Measurements from ENCODE around the gene STX3.

DNA sequence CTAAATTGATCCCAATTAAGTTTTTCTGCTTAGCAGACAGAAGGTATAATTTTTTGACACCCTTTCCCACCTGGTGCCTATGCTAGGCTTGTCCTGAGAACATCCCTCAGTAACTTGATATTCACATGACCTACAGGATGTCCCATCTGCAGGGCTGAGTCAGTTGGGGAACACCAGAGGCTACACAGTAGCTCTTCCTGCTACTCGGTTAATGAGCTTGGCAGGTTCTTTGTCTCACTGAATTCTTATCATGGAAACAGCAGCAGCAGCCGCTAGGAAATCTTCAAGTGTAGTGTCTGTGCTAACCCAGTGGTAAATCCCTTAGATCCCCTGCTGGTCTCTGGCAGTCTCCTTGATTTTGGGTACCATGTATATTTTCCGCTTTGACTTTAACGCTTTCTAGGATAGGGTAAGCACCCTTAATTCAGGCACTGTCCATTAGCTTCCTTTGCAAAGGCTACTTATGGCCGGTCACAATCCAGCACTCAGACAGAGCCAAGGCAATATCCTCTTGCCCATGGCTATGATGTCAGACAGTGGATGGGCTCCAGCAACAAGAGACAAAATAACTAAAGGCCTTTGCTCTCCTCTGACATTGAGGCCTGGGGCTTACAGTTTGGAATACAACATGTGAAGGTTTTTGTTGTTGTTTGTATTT lies 46.9 kb downstream of the STX3 start:
- TF ChIP-seq, protein P1, sequence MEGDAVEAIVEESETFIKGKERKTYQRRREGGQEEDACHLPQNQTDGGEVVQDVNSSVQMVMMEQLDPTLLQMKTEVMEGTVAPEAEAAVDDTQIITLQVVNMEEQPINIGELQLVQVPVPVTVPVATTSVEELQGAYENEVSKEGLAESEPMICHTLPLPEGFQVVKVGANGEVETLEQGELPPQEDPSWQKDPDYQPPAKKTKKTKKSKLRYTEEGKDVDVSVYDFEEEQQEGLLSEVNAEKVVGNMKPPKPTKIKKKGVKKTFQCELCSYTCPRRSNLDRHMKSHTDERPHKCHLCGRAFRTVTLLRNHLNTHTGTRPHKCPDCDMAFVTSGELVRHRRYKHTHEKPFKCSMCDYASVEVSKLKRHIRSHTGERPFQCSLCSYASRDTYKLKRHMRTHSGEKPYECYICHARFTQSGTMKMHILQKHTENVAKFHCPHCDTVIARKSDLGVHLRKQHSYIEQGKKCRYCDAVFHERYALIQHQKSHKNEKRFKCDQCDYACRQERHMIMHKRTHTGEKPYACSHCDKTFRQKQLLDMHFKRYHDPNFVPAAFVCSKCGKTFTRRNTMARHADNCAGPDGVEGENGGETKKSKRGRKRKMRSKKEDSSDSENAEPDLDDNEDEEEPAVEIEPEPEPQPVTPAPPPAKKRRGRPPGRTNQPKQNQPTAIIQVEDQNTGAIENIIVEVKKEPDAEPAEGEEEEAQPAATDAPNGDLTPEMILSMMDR (IDR thresholded peaks at IDR 0.05; ENCODE audit: low read depth, low read length, poor library complexity, severe bottlenecking): no peak
- no peak for TF ChIP-seq EZH2phosphoT487 (IDR thresholded peaks at IDR 0.05; ENCODE audit: borderline replicate concordance, low read length)
